ENCODE results near the gene RTN4RL1.

Gene RTN4RL1

DNA sequence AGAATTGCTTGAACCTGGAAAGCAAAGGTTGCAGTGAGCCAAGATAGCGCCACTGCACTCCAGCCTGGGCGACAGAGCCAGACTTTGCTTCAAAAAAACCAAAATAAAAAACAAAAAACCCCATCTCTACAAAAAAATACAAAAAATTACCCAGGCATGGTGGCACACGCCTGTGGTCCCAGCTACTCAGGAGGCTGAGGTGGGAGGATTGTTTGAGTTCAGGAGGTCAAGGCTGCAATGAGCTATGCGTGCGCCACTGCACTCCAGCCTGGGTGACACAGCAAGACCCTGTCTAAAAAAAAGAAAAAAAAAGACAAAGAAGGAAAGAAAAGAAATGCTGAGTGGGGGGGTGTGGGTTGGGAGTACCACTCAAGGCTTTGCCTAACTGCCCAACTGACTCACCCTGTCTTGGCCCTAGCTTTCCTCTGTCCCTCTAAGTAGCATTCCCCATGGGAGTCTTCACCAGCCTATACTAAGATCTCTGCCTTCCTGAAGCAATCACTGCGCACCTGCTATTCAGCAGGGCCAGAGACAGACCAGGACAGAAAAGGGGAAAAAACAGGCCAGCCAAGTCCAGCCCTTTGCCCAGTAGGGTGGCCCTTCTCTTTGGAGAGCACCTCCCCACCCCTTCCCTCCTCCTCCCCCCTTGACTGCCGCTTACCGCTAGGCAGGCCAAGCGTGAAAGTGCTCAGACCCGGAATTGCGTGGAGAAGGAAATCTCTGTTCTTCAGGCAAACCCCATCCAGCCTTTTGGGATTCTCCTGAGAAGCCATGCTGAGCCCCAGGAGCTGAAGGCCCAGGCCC is 45.8 kb downstream of the RTN4RL1 start:
- DNase-seq (ENCODE audit: low spot score): no peak
- TF ChIP-seq CTCF (IDR thresholded peaks at IDR 0.05; ENCODE audit: borderline replicate concordance, control extremely low read depth, extremely low read depth, insufficient read depth, missing control alignments): no peak

GRCh38 chr17:1978396-1978949 is 46.7 kb downstream of the RTN4RL1 start:
- TF ChIP-seq CTCF (IDR thresholded peaks at IDR 0.05; ENCODE audit: borderline replicate concordance, control extremely low read depth, extremely low read depth, insufficient read depth, missing control alignments): no peak
- DNase-seq (ENCODE audit: low spot score): no peak
- in situ Hi-C loops (cut with MboI; ENCODE audit: low sequenced_read_pairs, unreplicated experiment): no loop called here

More for the DNA sequence above, 45.8 kb downstream of the RTN4RL1 start:
- in situ Hi-C loops (cut with MboI; ENCODE audit: low sequenced_read_pairs, unreplicated experiment): no loop called here

- in situ Hi-C loops (cut with MboI; ENCODE audit: low sequenced_read_pairs, unreplicated experiment): no loop called here
- no peak for TF ChIP-seq CTCF (IDR thresholded peaks at IDR 0.05; ENCODE audit: borderline replicate concordance, control extremely low read depth, extremely low read depth, insufficient read depth, missing control alignments)
- DNase-seq (ENCODE audit: low spot score): no peak
Observed at GRCh38 chr17:1977583-1978395, 47.3 kb downstream of the RTN4RL1 start.

- TF ChIP-seq CTCF (IDR thresholded peaks at IDR 0.05; ENCODE audit: borderline replicate concordance, control extremely low read depth, extremely low read depth, insufficient read depth, missing control alignments): no peak
- DNase-seq (ENCODE audit: low spot score): no peak
- in situ Hi-C loops (cut with MboI; ENCODE audit: low sequenced_read_pairs, unreplicated experiment): no loop called here
Observed at GRCh38 chr17:1976683-1977064, 48.5 kb downstream of the RTN4RL1 start.

- DNase-seq (ENCODE audit: low spot score): no peak
- no peak for TF ChIP-seq CTCF (IDR thresholded peaks at IDR 0.05; ENCODE audit: borderline replicate concordance, control extremely low read depth, extremely low read depth, insufficient read depth, missing control alignments)
- in situ Hi-C loops (cut with MboI; ENCODE audit: low sequenced_read_pairs, unreplicated experiment): no loop called here
Observed at GRCh38 chr17:1976000-1976682, 49.0 kb downstream of the RTN4RL1 start.

DNA sequence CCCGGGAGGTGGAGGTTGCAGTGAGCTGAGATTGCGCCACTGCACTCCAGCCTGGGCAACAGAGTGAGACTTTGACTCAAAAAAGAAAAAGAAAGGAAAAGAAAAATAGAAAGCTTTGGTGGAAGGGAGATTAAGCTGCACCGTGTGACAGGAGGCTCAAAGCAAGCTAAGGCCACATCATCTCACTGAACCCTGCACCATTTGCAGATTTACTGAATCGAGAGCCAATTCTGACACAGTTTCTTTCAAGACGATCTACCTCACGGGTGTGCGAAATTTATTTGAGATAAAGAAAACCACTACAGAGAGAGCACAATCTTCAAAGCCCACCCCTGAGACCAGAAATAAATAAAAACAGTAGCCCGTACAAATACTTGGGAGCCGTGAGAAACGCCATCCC is 49.6 kb downstream of the RTN4RL1 start:
- in situ Hi-C loops (cut with MboI; ENCODE audit: low sequenced_read_pairs, unreplicated experiment): no loop called here
- no peak for TF ChIP-seq CTCF (IDR thresholded peaks at IDR 0.05; ENCODE audit: borderline replicate concordance, control extremely low read depth, extremely low read depth, insufficient read depth, missing control alignments)
- DNase-seq (ENCODE audit: low spot score): no peak

All from GM13976 (cell line).